ENCODE measurements around the gene RFC4. TPM values are rescaled to one million over a fixed set of nuclear protein-coding genes. Genes with fewer than 3 reads are reported as not detected.
A peak's percentile ranks its signal among the peaks of the same experiment; 100 is the strongest.

The RFC4 gene
- total RNA-seq, 1 donor from 2014 or later = 36.3 TPM

DNA sequence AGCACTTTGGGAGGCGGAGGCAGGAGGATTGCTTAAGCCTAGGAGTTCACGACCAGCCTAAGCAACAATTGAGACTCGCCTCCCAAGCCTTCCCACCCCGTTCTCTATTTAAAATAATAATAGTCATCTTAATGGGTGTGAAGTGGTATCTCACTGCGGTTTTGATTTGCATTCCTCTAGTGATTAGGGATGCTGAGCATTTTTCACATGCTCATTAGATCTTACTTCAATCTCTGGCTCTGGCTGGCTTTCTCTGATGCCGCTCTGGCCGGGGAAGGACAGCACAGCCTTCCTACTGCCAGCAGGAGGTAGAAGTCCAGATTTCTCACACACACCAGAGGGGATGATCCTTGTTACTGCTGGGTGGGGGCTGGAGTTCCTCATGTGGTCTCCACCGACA is 30.3 kb downstream of the RFC4 start:
- peaks cover 4% of the 10 kb centered on the region for H3K4me1 Mint-ChIP-seq (ENCODE audit: low read depth, unreplicated experiment)
- no peak overlapping the region for H3K4me3 Mint-ChIP-seq (ENCODE audit: unreplicated experiment)
- no peak for TF ChIP-seq CTCF (IDR thresholded peaks at IDR 0.05; ENCODE audit: partially characterized antibody, unreplicated experiment)
- H3K27ac Mint-ChIP-seq (ENCODE audit: unreplicated experiment) = no peak overlapping the region
- no peaks in the 10 kb centered on the region for H3K36me3 Mint-ChIP-seq (ENCODE audit: unreplicated experiment)
- no peak for DNase-seq
- no peaks in the 10 kb centered on the region for H3K27me3 Mint-ChIP-seq (ENCODE audit: unreplicated experiment)
- no peaks in the 10 kb centered on the region for H3K9me3 Mint-ChIP-seq (ENCODE audit: unreplicated experiment)

DNA sequence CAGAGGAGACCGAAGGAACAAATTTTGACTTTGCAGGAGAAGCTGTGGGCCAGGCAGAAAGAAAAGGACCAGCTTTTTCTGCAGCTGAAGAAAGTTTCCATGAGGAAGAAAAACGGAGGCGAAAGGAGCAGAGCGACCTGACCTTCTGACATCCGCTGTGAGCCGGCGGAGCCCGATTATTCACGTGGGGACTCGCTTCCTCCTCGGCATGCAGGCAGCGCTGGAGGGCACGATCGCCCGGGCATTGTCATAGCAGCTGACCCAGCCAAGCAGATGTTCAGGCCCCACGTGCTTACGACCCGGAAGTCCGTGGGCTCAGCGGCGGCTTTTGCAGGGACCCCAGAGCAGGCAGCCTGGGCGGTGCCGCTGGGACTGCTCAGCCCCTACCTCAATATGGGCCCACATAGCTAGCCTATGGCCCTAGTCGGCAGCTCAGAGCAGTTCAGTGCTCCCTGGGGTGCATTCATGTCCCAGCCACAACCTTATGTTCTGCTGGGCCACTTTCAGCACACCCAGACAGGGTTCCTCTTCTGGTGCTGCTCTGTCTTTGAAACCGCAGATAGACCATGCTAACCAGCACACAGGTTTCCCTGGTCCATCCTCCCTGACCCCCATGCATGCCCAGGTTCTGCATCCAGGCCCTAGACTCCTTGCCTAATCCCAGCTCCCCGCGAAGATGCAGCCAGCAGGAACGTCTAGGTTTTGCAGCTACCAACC is 33.4 kb downstream of the RFC4 start:
- peak overlapping the region; percentile 77 for H3K4me3 Mint-ChIP-seq (ENCODE audit: unreplicated experiment)

GRCh38 chr3:186772281-186772694 is 34.0 kb downstream of the RFC4 start:
- Mint-ChIP-seq H3K27ac (ENCODE audit: unreplicated experiment) (no peak overlapping the region), H3K4me1 (ENCODE audit: low read depth, unreplicated experiment) (peaks cover 4% of the 10 kb centered on the region), H3K4me3 (ENCODE audit: unreplicated experiment) (peak overlapping the region; percentile 77), H3K27me3 (ENCODE audit: unreplicated experiment) (no peaks in the 10 kb centered on the region), H3K9me3 (ENCODE audit: unreplicated experiment) (no peaks in the 10 kb centered on the region), H3K36me3 (ENCODE audit: unreplicated experiment) (no peaks in the 10 kb centered on the region)
- peak; percentile 30 for DNase-seq
- no peak for TF ChIP-seq CTCF (IDR thresholded peaks at IDR 0.05; ENCODE audit: partially characterized antibody, unreplicated experiment)

More for the DNA sequence above, 33.4 kb downstream of the RFC4 start:
- no peaks in the 10 kb centered on the region for H3K36me3 Mint-ChIP-seq (ENCODE audit: unreplicated experiment)
- peak; percentile 52 for DNase-seq
- no peak overlapping the region for H3K27ac Mint-ChIP-seq (ENCODE audit: unreplicated experiment)
- peaks cover 4% of the 10 kb centered on the region for H3K4me1 Mint-ChIP-seq (ENCODE audit: low read depth, unreplicated experiment)
- H3K9me3 Mint-ChIP-seq (ENCODE audit: unreplicated experiment) = no peaks in the 10 kb centered on the region
- no peak for TF ChIP-seq CTCF (IDR thresholded peaks at IDR 0.05; ENCODE audit: partially characterized antibody, unreplicated experiment)
- H3K27me3 Mint-ChIP-seq (ENCODE audit: unreplicated experiment) = no peaks in the 10 kb centered on the region

- no peaks in the 10 kb centered on the region for H3K9me3 Mint-ChIP-seq (ENCODE audit: unreplicated experiment)
These were observed 45.3 kb downstream of the RFC4 start for GRCh38 chr3:186760897-186761447.

More at GRCh38 chr3:186760897-186761447, 45.3 kb downstream of the RFC4 start:
- H3K4me1 Mint-ChIP-seq (ENCODE audit: low read depth, unreplicated experiment) = peaks cover 3% of the 10 kb centered on the region
- H3K4me3 Mint-ChIP-seq (ENCODE audit: unreplicated experiment) = no peak overlapping the region
- H3K27me3 Mint-ChIP-seq (ENCODE audit: unreplicated experiment) = no peaks in the 10 kb centered on the region
- no peak for TF ChIP-seq CTCF (IDR thresholded peaks at IDR 0.05; ENCODE audit: partially characterized antibody, unreplicated experiment)
- no peak overlapping the region for H3K27ac Mint-ChIP-seq (ENCODE audit: unreplicated experiment)
- no peak for DNase-seq
- no peaks in the 10 kb centered on the region for H3K36me3 Mint-ChIP-seq (ENCODE audit: unreplicated experiment)

Data from glutamatergic neuron (in vitro differentiated cells).